Measurements from ENCODE around the gene MUC13. TPM values are rescaled to one million over a fixed set of nuclear protein-coding genes. Genes with fewer than 3 reads are reported as not detected.
A peak's percentile ranks its signal among the peaks of the same experiment; 100 is the strongest.

The MUC13 gene
- total RNA-seq, 1 donor from 2014 or later = not detected

DNA sequence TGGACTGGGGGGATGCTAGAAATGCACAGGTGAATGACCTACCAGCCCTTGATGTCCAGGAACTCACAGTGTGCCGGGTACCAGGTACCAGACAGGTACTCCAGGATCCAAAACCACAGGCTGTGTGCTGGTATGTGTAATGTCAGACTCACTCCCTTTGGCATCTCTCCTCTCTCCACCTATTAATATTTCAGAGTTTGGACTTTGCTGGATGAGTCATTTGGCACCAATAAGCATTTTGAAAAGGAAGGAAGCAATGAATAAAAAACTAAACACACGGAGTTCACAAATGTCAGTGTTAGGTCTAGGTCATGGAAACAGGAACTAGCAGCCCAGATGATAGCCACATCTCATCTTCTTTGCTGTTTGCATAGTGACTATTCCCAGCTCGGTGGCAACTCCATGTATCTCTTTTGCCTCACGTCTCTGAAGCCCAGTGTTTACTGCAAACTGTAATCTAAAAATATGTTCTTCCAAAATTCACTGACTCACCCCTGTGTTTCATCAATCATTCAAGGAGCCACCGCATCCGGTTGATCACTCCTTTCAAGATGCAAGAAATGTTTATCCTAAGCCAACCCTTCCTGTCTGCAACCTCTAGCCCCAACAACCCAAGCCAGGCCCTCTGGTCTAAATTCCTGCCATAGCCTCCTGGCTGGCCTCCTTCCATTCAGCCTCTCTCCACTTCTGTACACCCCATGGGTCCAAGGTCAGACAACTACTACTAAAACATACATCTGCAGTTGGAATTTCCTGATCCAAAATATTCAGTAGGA lies 55.8 kb downstream of the MUC13 start:
- peak; percentile 93 to 96 for DNase-seq (ENCODE audit: low read depth in 2 of 2)

DNA sequence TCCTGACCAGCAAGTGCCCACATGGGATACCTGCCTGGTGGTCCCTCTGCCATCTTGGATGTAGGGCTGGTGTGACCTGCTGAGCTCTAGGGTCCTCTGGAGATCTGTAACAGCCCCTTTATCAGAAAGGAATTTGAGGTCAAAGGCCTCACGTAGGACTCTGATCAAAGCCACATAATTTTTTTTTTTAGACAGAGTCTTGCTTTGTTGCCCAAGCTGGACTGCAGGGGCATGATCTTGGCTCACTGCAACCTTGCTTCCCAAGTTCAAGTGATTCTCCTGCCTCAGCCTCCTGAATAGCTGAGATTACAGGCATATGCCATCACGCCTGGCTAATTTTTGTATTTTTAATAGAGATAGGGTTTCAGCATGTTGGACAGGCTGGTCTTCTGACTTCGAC lies 56.9 kb downstream of the MUC13 start:
- DNase-seq (ENCODE audit: low read depth in 2 of 2) = no peak

DNA sequence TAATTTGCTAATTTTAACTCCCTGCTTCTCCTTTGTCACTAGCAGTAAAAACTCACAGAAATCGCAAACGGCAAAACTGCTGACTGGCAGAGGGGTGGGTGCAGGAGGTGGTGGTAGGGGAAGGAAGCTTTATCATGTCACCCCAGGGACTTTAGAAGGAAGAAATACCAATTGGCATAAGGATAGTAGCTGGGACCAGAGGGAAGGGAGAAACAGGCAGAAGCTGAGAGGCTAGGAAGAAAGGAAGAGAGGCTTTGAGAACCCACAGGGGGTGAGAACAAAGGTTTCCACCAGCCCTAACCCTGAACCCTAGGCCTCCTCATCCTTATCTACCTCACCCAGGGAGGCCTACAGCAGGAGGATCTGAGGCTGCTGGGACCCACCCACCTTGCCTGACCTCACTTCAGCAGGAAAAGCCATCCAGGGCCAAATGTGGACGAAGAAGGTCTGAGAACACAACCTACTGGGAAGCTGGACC lies 58.1 kb downstream of the MUC13 start:
- DNase-seq (ENCODE audit: low read depth in 2 of 2) = no peak

DNA sequence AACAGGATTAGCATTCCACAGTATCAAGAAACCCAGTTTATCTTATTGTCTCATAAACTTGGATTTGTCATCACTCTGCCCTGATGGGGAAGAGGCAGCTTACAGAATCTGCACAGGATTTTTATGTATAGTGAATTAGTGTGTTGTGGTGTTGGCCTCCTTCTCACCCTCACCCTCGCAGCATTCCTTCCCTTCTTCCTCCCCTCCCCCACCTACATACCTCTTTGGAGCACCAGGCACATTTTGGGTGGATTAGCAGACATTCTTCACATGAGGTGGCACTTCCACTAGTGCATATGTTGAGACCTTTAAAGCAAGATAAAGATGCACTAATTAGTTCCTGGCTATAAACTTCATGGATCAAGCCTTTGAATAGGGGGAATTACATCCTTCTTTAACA lies 61.3 kb downstream of the MUC13 start:
- DNase-seq (ENCODE audit: low read depth in 2 of 2) = no peak

DNA sequence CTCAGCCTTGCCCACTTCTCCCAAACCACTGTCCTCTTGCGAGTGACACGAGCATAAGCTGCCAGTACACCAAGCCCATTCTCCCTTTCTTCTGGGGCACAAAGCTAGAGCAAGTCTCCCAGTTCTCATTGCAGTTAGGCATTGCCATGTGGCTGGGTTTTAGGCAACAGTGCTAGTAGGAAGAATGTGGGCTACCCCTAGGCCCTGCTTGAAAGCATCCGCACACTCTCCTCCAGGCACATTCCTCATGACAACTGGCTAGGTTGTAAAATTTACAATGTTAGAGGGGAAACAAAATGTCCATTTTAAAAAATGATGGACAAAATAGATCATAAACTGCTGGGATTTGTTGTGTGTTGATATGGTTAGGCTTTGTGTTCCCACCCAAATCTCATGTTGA lies 67.0 kb downstream of the MUC13 start:
- no peak for DNase-seq (ENCODE audit: low read depth in 2 of 2)

DNA sequence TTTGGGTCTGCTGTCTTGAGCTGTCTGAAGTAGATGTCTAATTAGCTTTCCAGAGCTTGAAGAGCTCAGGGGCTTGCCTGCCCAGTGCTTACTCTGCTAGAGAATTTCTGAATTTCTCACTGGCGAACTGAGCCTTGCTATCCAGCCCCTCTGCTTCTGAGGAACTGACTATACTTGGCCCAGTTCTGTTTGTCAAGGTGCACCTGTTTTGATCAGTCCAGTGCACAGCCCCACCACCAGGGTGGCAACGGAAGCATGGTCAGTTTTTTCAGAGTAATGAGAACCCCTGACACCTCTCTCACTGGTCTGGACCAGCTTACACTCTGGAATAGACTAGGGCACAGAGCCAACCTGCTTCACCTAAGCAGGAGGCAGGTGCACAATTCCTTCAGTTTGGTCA lies 72.5 kb downstream of the MUC13 start:
- DNase-seq (ENCODE audit: low read depth in 2 of 2) = no peak

DNA sequence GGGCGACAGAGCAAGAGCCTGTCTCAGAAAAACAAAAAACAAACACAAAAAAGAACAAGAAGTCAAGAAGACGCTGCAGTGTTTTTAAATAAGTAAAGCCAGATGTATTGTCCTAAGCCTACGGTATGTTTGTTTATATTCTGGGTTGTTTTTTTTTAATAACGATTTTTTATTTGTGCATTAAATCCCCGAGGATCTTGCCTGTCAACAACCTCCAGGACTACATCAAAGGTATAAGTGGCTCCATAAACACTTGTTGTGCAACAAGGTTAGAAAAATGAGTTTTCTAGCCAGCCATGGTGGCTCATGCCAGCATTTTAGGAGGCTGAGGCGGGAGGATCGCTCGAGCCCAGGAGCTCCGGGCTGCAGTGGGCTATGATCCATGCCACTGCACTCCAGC lies 73.5 kb downstream of the MUC13 start:
- DNase-seq (ENCODE audit: low read depth in 2 of 2) = no peak

DNA sequence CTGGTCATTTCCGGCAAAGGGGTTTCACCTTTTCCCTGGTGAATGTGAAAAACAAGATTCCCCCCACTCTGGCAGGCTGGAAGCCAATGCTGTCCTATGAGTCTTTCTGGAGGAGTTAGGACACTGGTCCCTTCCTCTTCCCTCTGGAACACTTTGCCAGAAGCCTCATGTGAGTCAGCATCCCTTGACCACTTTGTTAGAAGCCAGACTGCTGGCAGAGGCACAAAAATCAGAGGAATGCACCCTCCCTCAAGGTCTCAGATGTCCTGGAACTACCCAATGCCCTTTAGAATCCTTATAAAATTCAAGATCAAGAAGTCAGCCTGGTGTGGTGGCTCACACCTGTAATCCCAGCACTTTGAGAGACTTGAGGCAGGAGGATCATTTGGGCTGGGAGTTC lies 74.0 kb downstream of the MUC13 start:
- peak; percentile 61 to 96 for DNase-seq (ENCODE audit: low read depth in 2 of 2)

DNA sequence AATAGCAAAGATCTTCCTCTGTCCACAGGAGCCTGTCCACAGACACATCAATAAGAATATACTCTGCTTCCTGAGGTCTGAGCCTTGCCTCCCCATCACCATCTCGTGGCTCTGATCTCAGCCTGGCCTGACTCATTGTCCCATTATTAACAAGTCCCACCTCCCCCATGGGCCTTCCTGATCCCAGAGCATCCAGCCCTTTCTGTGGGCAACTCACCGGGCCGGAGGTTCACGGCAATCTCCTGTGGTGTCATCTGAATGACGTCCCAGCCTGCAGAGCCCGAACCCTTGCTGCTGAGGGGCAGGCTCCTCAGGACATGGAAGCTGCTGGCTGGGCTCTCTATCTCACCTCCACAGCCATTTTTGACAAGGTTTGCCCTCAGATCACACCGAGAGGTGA lies 75.5 kb downstream of the MUC13 start:
- peak; percentile 55 to 98 for DNase-seq (ENCODE audit: low read depth in 2 of 2)

DNA sequence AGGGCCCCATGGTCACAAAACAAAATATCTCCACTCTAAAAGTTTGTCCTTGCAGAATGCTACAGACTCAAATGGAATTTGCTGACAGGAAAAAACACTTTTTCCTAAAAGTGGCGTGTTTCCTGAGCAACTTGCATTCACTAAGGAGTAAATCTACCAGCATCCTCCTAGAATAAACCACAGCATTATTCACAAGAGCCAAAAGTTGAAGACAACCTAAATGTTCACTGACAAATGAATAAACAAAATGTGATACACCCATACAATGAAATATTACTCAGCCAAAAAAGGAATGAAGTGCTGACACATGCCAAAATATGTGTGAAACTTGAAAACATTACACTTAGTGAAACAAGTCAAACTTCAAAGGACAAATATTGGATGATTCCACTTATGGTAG lies 76.3 kb downstream of the MUC13 start:
- peak in 1 of 2 donors; percentile 91 for DNase-seq (ENCODE audit: low read depth in 2 of 2)

DNA sequence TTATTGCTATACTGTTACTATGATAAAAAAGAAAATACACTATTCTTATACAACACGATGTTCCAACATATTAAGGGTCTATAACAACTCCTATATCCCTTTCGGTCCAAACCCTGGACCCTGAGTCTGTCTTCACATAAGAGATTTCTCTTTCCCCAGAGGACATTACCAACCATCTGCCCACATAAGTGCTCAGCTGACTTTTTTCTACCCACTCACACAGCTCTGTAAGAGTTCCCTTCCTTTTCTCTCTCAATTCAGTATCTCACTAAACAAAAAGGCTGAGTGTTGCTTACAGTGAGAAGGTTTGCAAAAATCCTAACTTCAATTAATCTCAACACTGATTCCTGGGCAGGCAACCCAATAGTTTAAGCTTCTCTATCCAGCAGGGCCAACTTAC lies 77.9 kb downstream of the MUC13 start:
- DNase-seq (ENCODE audit: low read depth in 2 of 2) = no peak

Other genes starting within 250 kb of the MUC13 start
- gene UMPS, start 204.3 kb downstream of the MUC13 start, total RNA-seq = 15.3 and 18.1 TPM in 2 replicates
- 49.2 and 90.2 TPM in 2 replicates for gene ITGB5, start 47.4 kb downstream of the MUC13 start, total RNA-seq
- 15.1 and 19.6 TPM in 2 replicates for gene HEG1, start 121.2 kb upstream of the MUC13 start, total RNA-seq